ENCODE results near the gene EFHC2.

The EFHC2 gene

DNA sequence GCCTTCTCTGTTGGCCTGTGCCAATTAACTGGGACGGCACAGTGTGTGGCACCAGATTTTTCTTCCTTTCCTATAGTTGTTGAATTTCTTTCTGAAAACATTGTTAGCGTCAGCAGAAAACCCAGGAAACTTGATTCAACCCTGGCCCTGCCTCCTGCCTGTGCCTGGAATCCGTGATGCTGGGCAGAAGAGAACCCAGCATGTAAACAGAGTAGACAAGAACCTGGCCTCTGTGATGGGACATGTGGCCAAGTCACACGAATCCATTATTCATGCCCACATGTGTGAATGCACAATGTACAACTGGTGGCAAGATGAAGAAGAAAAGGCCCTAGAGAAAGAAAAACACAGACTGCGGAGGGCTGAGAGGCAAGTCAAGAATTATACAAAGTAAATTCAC, 111.4 kb downstream of the EFHC2 start:
- H3F3A ChIP-seq (ENCODE audit: control insufficient read depth, insufficient read depth): no peaks in the 10 kb centered on the region
- H3K4me3 ChIP-seq (ENCODE audit: low read length): no peak overlapping the region
- no peaks in the 10 kb centered on the region for H3K9me3 ChIP-seq (ENCODE audit: control insufficient read depth, insufficient read depth, low read length)
- no peaks in the 10 kb centered on the region for H3K36me3 ChIP-seq (ENCODE audit: control insufficient read depth, low read length)
- no peaks in the 10 kb centered on the region for H3K4me1 ChIP-seq (ENCODE audit: control insufficient read depth, low read length)
- H3K27ac ChIP-seq (ENCODE audit: low read depth, low read length): no peak overlapping the region
- H3K4me2 ChIP-seq (ENCODE audit: low read length): no peak overlapping the region
- no peaks in the 10 kb centered on the region for H3K79me2 ChIP-seq (ENCODE audit: control insufficient read depth, low read length)
- TF ChIP-seq EZH2phosphoT487 (IDR thresholded peaks at IDR 0.05; ENCODE audit: borderline replicate concordance, low read length): no peak
- H4K20me1 ChIP-seq (ENCODE audit: control insufficient read depth, insufficient read depth, low read depth, low read length): no peaks in the 10 kb centered on the region
- H3K9me2 ChIP-seq (replicated peaks; ENCODE audit: control insufficient read depth, low read length): no peaks in the 10 kb centered on the region
- H3K27me3 ChIP-seq (ENCODE audit: control insufficient read depth, low read length): no peaks in the 10 kb centered on the region

DNA sequence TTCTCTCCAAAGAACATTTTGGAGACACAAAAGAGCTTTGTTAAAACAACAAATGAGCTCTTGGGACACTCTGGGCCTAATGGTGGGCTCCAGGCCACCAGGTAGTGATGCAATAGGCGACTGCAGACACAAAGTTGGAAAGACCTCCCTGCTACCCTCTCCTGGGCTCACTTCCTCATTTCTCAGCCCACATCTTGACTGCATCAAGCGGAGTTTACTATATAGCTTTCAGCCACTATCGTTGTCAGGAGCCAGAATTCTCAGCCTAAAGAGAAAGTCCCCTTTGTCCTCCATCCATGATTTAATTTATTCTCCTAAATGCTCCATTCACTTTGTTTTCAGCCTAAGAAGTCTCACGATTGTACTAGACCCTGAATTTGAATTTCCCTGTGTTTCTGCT, 114.9 kb downstream of the EFHC2 start:
- Histone ChIP-seq H3K27ac (ENCODE audit: low read depth, low read length) (no peak overlapping the region), H3K27me3 (ENCODE audit: control insufficient read depth, low read length) (no peaks in the 10 kb centered on the region), H3K9me3 (ENCODE audit: control insufficient read depth, insufficient read depth, low read length) (no peaks in the 10 kb centered on the region), H3K4me3 (ENCODE audit: low read length) (no peak overlapping the region), H3F3A (ENCODE audit: control insufficient read depth, insufficient read depth) (no peaks in the 10 kb centered on the region), H4K20me1 (ENCODE audit: control insufficient read depth, insufficient read depth, low read depth, low read length) (no peaks in the 10 kb centered on the region), H3K4me2 (ENCODE audit: low read length) (no peak overlapping the region), H3K9me2 (replicated peaks; ENCODE audit: control insufficient read depth, low read length) (no peaks in the 10 kb centered on the region), H3K36me3 (ENCODE audit: control insufficient read depth, low read length) (no peaks in the 10 kb centered on the region), H3K79me2 (ENCODE audit: control insufficient read depth, low read length) (no peaks in the 10 kb centered on the region), H3K4me1 (ENCODE audit: control insufficient read depth, low read length) (no peaks in the 10 kb centered on the region)
- TF ChIP-seq, protein P1, sequence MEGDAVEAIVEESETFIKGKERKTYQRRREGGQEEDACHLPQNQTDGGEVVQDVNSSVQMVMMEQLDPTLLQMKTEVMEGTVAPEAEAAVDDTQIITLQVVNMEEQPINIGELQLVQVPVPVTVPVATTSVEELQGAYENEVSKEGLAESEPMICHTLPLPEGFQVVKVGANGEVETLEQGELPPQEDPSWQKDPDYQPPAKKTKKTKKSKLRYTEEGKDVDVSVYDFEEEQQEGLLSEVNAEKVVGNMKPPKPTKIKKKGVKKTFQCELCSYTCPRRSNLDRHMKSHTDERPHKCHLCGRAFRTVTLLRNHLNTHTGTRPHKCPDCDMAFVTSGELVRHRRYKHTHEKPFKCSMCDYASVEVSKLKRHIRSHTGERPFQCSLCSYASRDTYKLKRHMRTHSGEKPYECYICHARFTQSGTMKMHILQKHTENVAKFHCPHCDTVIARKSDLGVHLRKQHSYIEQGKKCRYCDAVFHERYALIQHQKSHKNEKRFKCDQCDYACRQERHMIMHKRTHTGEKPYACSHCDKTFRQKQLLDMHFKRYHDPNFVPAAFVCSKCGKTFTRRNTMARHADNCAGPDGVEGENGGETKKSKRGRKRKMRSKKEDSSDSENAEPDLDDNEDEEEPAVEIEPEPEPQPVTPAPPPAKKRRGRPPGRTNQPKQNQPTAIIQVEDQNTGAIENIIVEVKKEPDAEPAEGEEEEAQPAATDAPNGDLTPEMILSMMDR (IDR thresholded peaks at IDR 0.05; ENCODE audit: low read depth, low read length, poor library complexity, severe bottlenecking): no peak
- no peak for TF ChIP-seq EZH2phosphoT487 (IDR thresholded peaks at IDR 0.05; ENCODE audit: borderline replicate concordance, low read length)

DNA sequence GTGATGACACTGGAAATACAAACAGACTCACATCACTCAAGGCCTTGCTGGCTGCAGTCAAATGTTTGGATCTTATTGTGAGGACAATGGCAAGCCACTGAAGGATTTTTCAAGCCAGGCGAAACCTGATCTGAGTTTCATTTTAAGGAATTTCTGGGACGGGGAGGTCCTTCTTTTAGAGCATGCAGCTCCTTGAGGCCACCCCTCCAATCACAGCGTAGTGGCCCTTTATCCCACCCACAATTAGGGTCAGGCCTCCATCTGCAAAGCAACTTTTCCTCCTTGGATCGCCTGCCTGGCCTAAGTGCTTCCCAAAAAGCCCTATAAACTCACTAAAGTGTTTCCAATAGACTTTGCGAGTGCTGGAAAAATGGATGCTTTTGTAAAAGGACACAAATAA, 115.5 kb downstream of the EFHC2 start:
- Histone ChIP-seq H3K4me3 (ENCODE audit: low read length) (no peak overlapping the region), H3F3A (ENCODE audit: control insufficient read depth, insufficient read depth) (no peaks in the 10 kb centered on the region), H3K9me3 (ENCODE audit: control insufficient read depth, insufficient read depth, low read length) (no peaks in the 10 kb centered on the region), H4K20me1 (ENCODE audit: control insufficient read depth, insufficient read depth, low read depth, low read length) (no peaks in the 10 kb centered on the region), H3K36me3 (ENCODE audit: control insufficient read depth, low read length) (no peaks in the 10 kb centered on the region), H3K4me1 (ENCODE audit: control insufficient read depth, low read length) (no peaks in the 10 kb centered on the region), H3K79me2 (ENCODE audit: control insufficient read depth, low read length) (no peaks in the 10 kb centered on the region), H3K9me2 (replicated peaks; ENCODE audit: control insufficient read depth, low read length) (no peaks in the 10 kb centered on the region), H3K4me2 (ENCODE audit: low read length) (no peak overlapping the region), H3K27me3 (ENCODE audit: control insufficient read depth, low read length) (no peaks in the 10 kb centered on the region), H3K27ac (ENCODE audit: low read depth, low read length) (no peak overlapping the region)
- TF ChIP-seq, protein P1 (IDR thresholded peaks at IDR 0.05; ENCODE audit: low read depth, low read length, poor library complexity, severe bottlenecking): no peak
- no peak for TF ChIP-seq EZH2phosphoT487 (IDR thresholded peaks at IDR 0.05; ENCODE audit: borderline replicate concordance, low read length)

DNA sequence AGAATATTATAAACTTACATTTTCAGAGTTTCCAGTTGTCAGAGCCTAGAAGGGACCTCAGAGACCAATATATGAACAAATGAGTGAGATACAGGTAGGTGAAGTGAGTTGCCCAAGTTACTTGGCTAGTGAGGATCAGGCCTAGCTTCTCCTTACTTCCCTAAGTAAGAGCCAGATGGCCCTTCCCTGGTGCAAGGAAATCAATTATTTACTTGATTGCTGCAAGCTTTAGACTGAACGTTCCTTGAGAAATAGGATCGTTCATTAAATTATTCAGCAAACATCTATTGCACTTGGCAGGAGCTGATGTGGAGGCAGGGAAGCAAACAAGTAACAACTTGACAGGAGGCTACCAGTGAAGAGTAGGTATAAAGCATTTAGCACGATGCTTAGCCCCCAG, 117.8 kb downstream of the EFHC2 start:
- Histone ChIP-seq H3K36me3 (ENCODE audit: control insufficient read depth, low read length) (no peaks in the 10 kb centered on the region), H3K9me2 (replicated peaks; ENCODE audit: control insufficient read depth, low read length) (no peaks in the 10 kb centered on the region), H3K79me2 (ENCODE audit: control insufficient read depth, low read length) (no peaks in the 10 kb centered on the region), H3F3A (ENCODE audit: control insufficient read depth, insufficient read depth) (no peaks in the 10 kb centered on the region), H3K4me3 (ENCODE audit: low read length) (no peak overlapping the region), H3K9me3 (ENCODE audit: control insufficient read depth, insufficient read depth, low read length) (no peaks in the 10 kb centered on the region), H3K27me3 (ENCODE audit: control insufficient read depth, low read length) (no peaks in the 10 kb centered on the region), H4K20me1 (ENCODE audit: control insufficient read depth, insufficient read depth, low read depth, low read length) (no peaks in the 10 kb centered on the region), H3K27ac (ENCODE audit: low read depth, low read length) (no peak overlapping the region), H3K4me2 (ENCODE audit: low read length) (no peak overlapping the region), H3K4me1 (ENCODE audit: control insufficient read depth, low read length) (no peaks in the 10 kb centered on the region)
- TF ChIP-seq, protein P1 (IDR thresholded peaks at IDR 0.05; ENCODE audit: low read depth, low read length, poor library complexity, severe bottlenecking): no peak
- TF ChIP-seq EZH2phosphoT487 (IDR thresholded peaks at IDR 0.05; ENCODE audit: borderline replicate concordance, low read length): no peak
